ENCODE results near the gene CRIP2. TPM values are rescaled to one million over a fixed set of nuclear protein-coding genes. Genes with fewer than 3 reads are reported as not detected.

The CRIP2 gene
- total and polyA plus RNA-seq, 2 of the 13 experiments (the other 11 are each of a cell fraction or from before 2014, with no cell fraction given): 31.6 to 37.9 TPM

- intact Hi-C loops (cut with micrococcal nuclease; ENCODE audit: unreplicated experiment): no loop called here
- Histone ChIP-seq H3K36me3 (replicated peaks in 1 of 2; ENCODE audit: control insufficient read depth in 1 of 2, insufficient read depth in 2 of 2, low read length in 2 of 2) (peaks cover 18 to 40% of the 10 kb centered on the region in 2 experiments; a peak in 4 of 5 replicates), H3K9ac (ENCODE audit: insufficient read depth, low read depth, low read length) (no peak overlapping the region), H2AFZ (ENCODE audit: low read length) (no peak overlapping the region), H3K9me3 (ENCODE audit: low read length) (no peaks in the 10 kb centered on the region), H3K4me2 (ENCODE audit: low read depth, low read length) (no peak overlapping the region), H3K27ac (ENCODE audit: extremely low read length, insufficient read depth, low read length) (no peak overlapping the region), H4K20me1 (ENCODE audit: insufficient read depth, low read length) (no peaks in the 10 kb centered on the region), H3K4me1 (ENCODE audit: insufficient read depth, low read length) (peaks cover 14% of the 10 kb centered on the region), H3K4me3 (replicated peaks in 1 of 3; ENCODE audit: insufficient read depth in 1 of 3, low read depth in 2 of 3, low read length in 3 of 3) (no peak overlapping the region), H3K27me3 (ENCODE audit: control insufficient read depth in 1 of 2, insufficient read depth in 2 of 2, low read length in 2 of 2) (no peaks in the 10 kb centered on the region), H3K79me2 (ENCODE audit: insufficient read depth, low read length) (no peaks in the 10 kb centered on the region)
- no TSS peak for BruUV-seq (replicated peaks)
- ChIA-PET POLR2A (no interaction called here), CTCF (ENCODE audit: low intra/inter-chr PET ratio, low total read pairs) (no interaction called here)
- ATAC-seq: no peak
- no peak for FAIRE-seq
- DNase-seq (ENCODE audit: low spot score): no peak
- in situ Hi-C loops (cut with HindIII; ENCODE audit: extremely low pct_ligation_motif_present, low pct_unique_long_range_greater_than_20kb): no loop called here
- WGBS (ENCODE audit: low lambda C conversion rate): 96% methylated on average over 19 of the region's 22 CpGs
- TF ChIP-seq RORA (CRISPR knock-in tag; IDR thresholded peaks at IDR 0.05) (no peak), ZNF737 (CRISPR knock-in tag; IDR thresholded peaks at IDR 0.05; ENCODE audit: borderline replicate concordance) (no peak), FOXO1 (CRISPR knock-in tag; IDR thresholded peaks at IDR 0.05) (no peak), POLR2G (IDR thresholded peaks at IDR 0.05; ENCODE audit: low read depth, low read length) (no peak), ZFYVE20 (CRISPR knock-in tag; IDR thresholded peaks at IDR 0.05; ENCODE audit: borderline replicate concordance, low read depth) (no peak), SMAD3 (CRISPR knock-in tag; IDR thresholded peaks at IDR 0.05) (no peak), ZNF761 (CRISPR knock-in tag; conservative IDR thresholded peaks at IDR 0.05) (no peak), ZNF331 (CRISPR knock-in tag; IDR thresholded peaks at IDR 0.05) (no peak), TCF7L2 (IDR thresholded peaks at IDR 0.05; ENCODE audit: low read depth, low read length) (no peak), GTF3A (CRISPR knock-in tag; conservative IDR thresholded peaks at IDR 0.05) (no peak)
- TF ChIP-seq, protein P1, sequence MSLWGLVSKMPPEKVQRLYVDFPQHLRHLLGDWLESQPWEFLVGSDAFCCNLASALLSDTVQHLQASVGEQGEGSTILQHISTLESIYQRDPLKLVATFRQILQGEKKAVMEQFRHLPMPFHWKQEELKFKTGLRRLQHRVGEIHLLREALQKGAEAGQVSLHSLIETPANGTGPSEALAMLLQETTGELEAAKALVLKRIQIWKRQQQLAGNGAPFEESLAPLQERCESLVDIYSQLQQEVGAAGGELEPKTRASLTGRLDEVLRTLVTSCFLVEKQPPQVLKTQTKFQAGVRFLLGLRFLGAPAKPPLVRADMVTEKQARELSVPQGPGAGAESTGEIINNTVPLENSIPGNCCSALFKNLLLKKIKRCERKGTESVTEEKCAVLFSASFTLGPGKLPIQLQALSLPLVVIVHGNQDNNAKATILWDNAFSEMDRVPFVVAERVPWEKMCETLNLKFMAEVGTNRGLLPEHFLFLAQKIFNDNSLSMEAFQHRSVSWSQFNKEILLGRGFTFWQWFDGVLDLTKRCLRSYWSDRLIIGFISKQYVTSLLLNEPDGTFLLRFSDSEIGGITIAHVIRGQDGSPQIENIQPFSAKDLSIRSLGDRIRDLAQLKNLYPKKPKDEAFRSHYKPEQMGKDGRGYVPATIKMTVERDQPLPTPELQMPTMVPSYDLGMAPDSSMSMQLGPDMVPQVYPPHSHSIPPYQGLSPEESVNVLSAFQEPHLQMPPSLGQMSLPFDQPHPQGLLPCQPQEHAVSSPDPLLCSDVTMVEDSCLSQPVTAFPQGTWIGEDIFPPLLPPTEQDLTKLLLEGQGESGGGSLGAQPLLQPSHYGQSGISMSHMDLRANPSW (CRISPR knock-in tag; IDR thresholded peaks at IDR 0.05; ENCODE audit: borderline replicate concordance): no peak
These were observed 24.5 kb upstream of the CRIP2 start for GRCh38 chr14:105450123-105450505.

All from HepG2 (cell line).